SK-N-SH (cell line): ENCODE measurements around the gene ADIRF. TPM values are rescaled to one million over a fixed set of nuclear protein-coding genes. Genes with fewer than 3 reads are reported as not detected.

Experiments used
- CTCF ChIA-PET: fragments of 300-600, 350-600 bp; formaldehyde crosslinking; extraction: SDS; loops from one replicate; lab custom pipeline; 2021; lab: Yijun Ruan, JAX
- POLR2A ChIA-PET: fragments of 350-600 bp; sonication (Branson Sonifier 250); formaldehyde crosslinking; extraction: SDS; loops from one replicate; lab custom pipeline; 2020; ENCODE audit warnings: antibody characterized with exemption, inconsistent platforms; lab: Yijun Ruan, JAX
- DNase-seq: peaks from one replicate; pipeline ENCODE4 v3.0.0; 2012
- H2AFZ ChIP-seq: fragments of 200-600 bp; sonication (generic); 2 replicates; pipeline ENCODE4 v1.8.1; 2016; ENCODE audit warnings: antibody characterized with exemption, mild to moderate bottlenecking, low read depth
- H3F3A ChIP-seq: fragments of 200-600 bp; sonication (generic); replicated peaks from 2 replicates; pipeline ENCODE3; 2016; ENCODE audit warnings: antibody characterized with exemption, mild to moderate bottlenecking; ENCODE audit not compliant: insufficient read depth
- H3K27ac ChIP-seq, 2 experiments: fragments of 200-500 bp in 1 of 2; fragments of 200-600 bp in 1 of 2; sonication (Bioruptor generic) in 1 of 2; sonication (generic), shearing (Covaris generic) in 1 of 2; 2 replicates each; pipeline versions ENCODE4 v1.5.1 to v1.6.1; 2014 to 2016; ENCODE audit warnings: low read depth in 2 of 2, inconsistent platforms in 1 of 2, low read length in 1 of 2, mild to moderate bottlenecking in 1 of 2, mixed read lengths in 1 of 2
- H3K27me3 ChIP-seq: fragments of 200-600 bp; sonication (generic), shearing (Covaris generic); 2 replicates; pipeline ENCODE4 v1.6.1; 2016; ENCODE audit warnings: mixed run types; ENCODE audit not compliant: insufficient read depth
- H3K36me3 ChIP-seq, 2 experiments: fragments of 200-500 bp in 1 of 2; fragments of 200-600 bp in 1 of 2; sonication (Bioruptor generic) in 1 of 2; sonication (generic) in 1 of 2; replicated peaks in 1 of 2; 2 replicates each; pipeline versions ENCODE3 to v1.5.1; 2014 to 2016; ENCODE audit warnings: low read length in 1 of 2, mild to moderate bottlenecking in 1 of 2; ENCODE audit not compliant: insufficient read depth in 2 of 2, control insufficient read depth in 1 of 2
- H3K4me1 ChIP-seq, 2 experiments: fragments of 200-500 bp in 1 of 2; fragments of 200-600 bp in 1 of 2; sonication (Bioruptor generic) in 1 of 2; sonication (generic), shearing (Covaris generic) in 1 of 2; 2 replicates each; pipeline versions ENCODE4 v1.5.1 to v1.6.1; 2014 to 2016; ENCODE audit warnings: low read depth in 1 of 2, low read length in 1 of 2, mixed run types in 1 of 2; ENCODE audit not compliant: insufficient read depth in 2 of 2, control insufficient read depth in 1 of 2
- H3K4me2 ChIP-seq: fragments of 200-600 bp; sonication (generic), shearing (Covaris generic); 2 replicates; pipeline ENCODE4 v1.6.1; 2017; ENCODE audit warnings: mixed run types
- H3K4me3 ChIP-seq, 2 experiments: fragments of 200-500 bp in 1 of 2; fragments of 200-600 bp in 1 of 2; sonication (Bioruptor generic) in 1 of 2; sonication (generic), shearing (Covaris generic) in 1 of 2; 2 replicates each; pipeline versions ENCODE4 v1.5.1 to v1.8.1; 2014 to 2016; ENCODE audit warnings: low read depth in 2 of 2, inconsistent platforms in 1 of 2, low read length in 1 of 2, mild to moderate bottlenecking in 1 of 2, mixed read lengths in 1 of 2, moderate library complexity in 1 of 2
- H3K79me2 ChIP-seq: fragments of 200-600 bp; sonication (generic); 2 replicates; pipeline ENCODE4 v1.8.1; 2017; ENCODE audit warnings: mild to moderate bottlenecking; ENCODE audit not compliant: insufficient read depth
- H3K9ac ChIP-seq: fragments of 200-600 bp; sonication (generic); 2 replicates; pipeline ENCODE4 v1.6.1; 2017; ENCODE audit warnings: mixed run types
- H3K9me2 ChIP-seq: fragments of 200-600 bp; sonication (generic); 2 replicates; pipeline ENCODE4 v1.6.1; 2017; ENCODE audit warnings: mixed run types
- H3K9me3 ChIP-seq: fragments of 200-600 bp; sonication (generic); 2 replicates; pipeline ENCODE4 v1.6.1; 2017; ENCODE audit warnings: mixed run types, mild to moderate bottlenecking, moderate library complexity
- H4K20me1 ChIP-seq: fragments of 200-600 bp; sonication (generic); 2 replicates; pipeline ENCODE4 v1.6.1; 2017; ENCODE audit warnings: mild to moderate bottlenecking, mixed run types; ENCODE audit not compliant: insufficient read depth
- FOSL2 ChIP-seq: IDR thresholded peaks from 2 replicates; pipeline ENCODE4 v1.4.0; 2012; ENCODE audit warnings: low read depth, mild to moderate bottlenecking, moderate library complexity, borderline replicate concordance
- FOXM1 ChIP-seq: IDR thresholded peaks from 2 replicates; pipeline ENCODE4 v1.4.0; 2012; ENCODE audit warnings: low read depth, mild to moderate bottlenecking
- GABPA ChIP-seq: IDR thresholded peaks from 2 replicates; pipeline ENCODE4 v1.4.0; 2012; ENCODE audit warnings: low read depth, mild to moderate bottlenecking
- GATA2 ChIP-seq: sonication (generic); formaldehyde crosslinking; IDR thresholded peaks from 2 replicates; pipeline ENCODE4 v1.5.0; 2020; ENCODE audit warnings: mild to moderate bottlenecking, missing genetic modification reagents
- JUND ChIP-seq: IDR thresholded peaks from 2 replicates; pipeline ENCODE4 v1.4.0; 2012
- NRF1 ChIP-seq: IDR thresholded peaks from 2 replicates; pipeline ENCODE4 v1.6.1; 2012; ENCODE audit warnings: low read depth, mild to moderate bottlenecking, low read length
- PBX3 ChIP-seq: IDR thresholded peaks from 2 replicates; pipeline ENCODE4; 2012
- RAD21 ChIP-seq: IDR thresholded peaks from 2 replicates; pipeline ENCODE4 v1.6.1; 2012; ENCODE audit warnings: mild to moderate bottlenecking, low read length
- RXRA ChIP-seq: IDR thresholded peaks from 2 replicates; pipeline ENCODE4 v1.4.0; 2012; ENCODE audit warnings: low read depth, mild to moderate bottlenecking, borderline replicate concordance
- SIN3A ChIP-seq: IDR thresholded peaks from 2 replicates; pipeline ENCODE4 v1.6.1; 2012; ENCODE audit warnings: low read depth, mild to moderate bottlenecking, low read length, moderate library complexity, borderline replicate concordance
- TCF12 ChIP-seq: IDR thresholded peaks from 2 replicates; pipeline ENCODE4 v1.4.0; 2012
- USF1 ChIP-seq: IDR thresholded peaks from 2 replicates; pipeline ENCODE4 v1.4.0; 2012; ENCODE audit warnings: low read depth, borderline replicate concordance
- USF2 ChIP-seq: fragments of 150-350 bp; IDR thresholded peaks from 2 replicates; pipeline ENCODE4 v1.6.1; 2017; ENCODE audit warnings: antibody characterized with exemption, low read length, low read depth, borderline replicate concordance
- YY1 ChIP-seq: IDR thresholded peaks from 2 replicates; pipeline ENCODE4 v1.4.0; 2012; ENCODE audit warnings: low read depth, mild to moderate bottlenecking
- ZBTB33 ChIP-seq: IDR thresholded peaks from 2 replicates; pipeline ENCODE4 v1.4.0; 2012; ENCODE audit warnings: low read depth, borderline replicate concordance
- WGBS: methylation state at CpG from one replicate; pipeline ENCODE4 v1.1.6; 2017; ENCODE audit warnings: low lambda C conversion rate; 5-methylcytosine and 5-hydroxymethylcytosine counted together
- polyA plus RNA-seq, 3 experiments: library from polyadenylated mRNA; depleted of rRNA; stranded (reverse); fragments of >200 nt; gene quantifications; 2 replicates each; pipeline ENCODE4 v1.2.3, GENCODE V29; 2012
- TF ChIP-seq, protein P1 (sequence below): fragments of 200-600 bp; sonication (generic); IDR thresholded peaks from 2 replicates; pipeline ENCODE4 v1.6.1; 2017; ENCODE audit warnings: antibody characterized with exemption, mild to moderate bottlenecking, moderate library complexity

ADIRF gene
- polyA plus RNA-seq, 1 of the 3 experiments (the other 2 are of a cell fraction), result not detected

DNA sequence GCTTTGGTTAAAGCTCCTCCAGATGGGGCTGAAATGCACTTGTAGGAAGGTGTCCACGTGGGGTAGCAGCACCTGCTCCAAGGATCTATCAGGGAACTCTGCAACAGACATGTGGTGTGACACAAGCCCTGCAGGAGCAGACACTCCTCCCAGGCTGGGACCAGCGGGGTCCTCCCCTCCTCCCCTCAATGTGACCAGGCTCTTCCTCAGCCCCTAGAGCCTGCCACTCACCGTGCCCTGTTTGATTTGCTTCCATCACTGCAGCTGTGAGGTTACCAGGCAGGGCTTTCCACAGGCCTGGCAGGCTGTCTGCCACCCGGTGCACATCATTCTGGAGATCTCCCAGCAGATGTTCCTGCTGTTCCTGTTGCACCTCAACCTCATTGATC lies 24.3 kb upstream of the ADIRF start:
- POLR2A ChIA-PET, result no interaction called here
- H2AFZ ChIP-seq, result no peak overlapping the region
- no peak overlapping the region for H3K4me3 ChIP-seq
- no peak for DNase-seq
- H3K4me2 ChIP-seq, result no peak overlapping the region
- TF ChIP-seq USF1 (no peak), TCF12 (no peak), ZBTB33 (no peak), NRF1 (no peak), YY1 (no peak), SIN3A (no peak), PBX3 (no peak), RAD21 (no peak)
- TF ChIP-seq, all 33 proteins: peak for 0
- Histone ChIP-seq H4K20me1 (no peaks in the 10 kb centered on the region), H3K79me2 (no peaks in the 10 kb centered on the region), H3K9me2 (no peaks in the 10 kb centered on the region), H3K9ac (no peak overlapping the region), H3K9me3 (no peaks in the 10 kb centered on the region), H3K27ac (no peak overlapping the region), H3K4me1 (peaks cover 0 to 18% of the 10 kb centered on the region in 2 experiments; a peak in 1 of 4 replicates), H3K36me3 (no peaks in the 10 kb centered on the region), H3F3A (no peaks in the 10 kb centered on the region), H3K27me3 (no peaks in the 10 kb centered on the region)
- 80% methylated on average over 1 of the region's 4 CpGs for WGBS
- CTCF ChIA-PET, result interaction anchor here (0.6 to 1.2 kb wide), 2 partner anchors 22 to 131 kb away, joined by 3 read pairs; no protein-coding TSS in a partner anchor

DNA sequence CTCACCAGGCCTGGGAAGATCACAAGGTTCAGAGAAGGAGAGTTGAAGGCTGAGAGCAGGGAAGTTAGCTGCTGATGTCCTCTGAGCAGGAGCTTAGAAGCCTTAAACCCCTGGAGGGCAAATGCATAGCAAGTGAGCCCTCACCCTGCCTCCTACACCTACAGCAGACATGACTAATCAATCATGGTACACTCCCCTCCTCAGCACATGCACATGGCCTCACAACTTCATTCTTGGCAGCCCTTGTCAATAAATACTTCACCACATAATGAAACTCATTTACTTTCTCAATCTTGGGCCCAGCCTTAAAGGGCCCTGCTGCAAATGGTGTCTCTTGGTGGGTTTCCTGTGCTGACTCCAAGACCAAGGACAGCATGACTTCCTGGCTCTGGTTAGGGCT lies 23.8 kb upstream of the ADIRF start:
- Histone ChIP-seq H3K9ac (no peak overlapping the region), H3K27ac (no peak overlapping the region), H3K4me1 (peaks cover 0 to 18% of the 10 kb centered on the region in 2 experiments; a peak in 1 of 4 replicates), H3K79me2 (no peaks in the 10 kb centered on the region), H3K9me3 (no peaks in the 10 kb centered on the region), H3K27me3 (no peaks in the 10 kb centered on the region), H3K9me2 (no peaks in the 10 kb centered on the region), H3F3A (no peaks in the 10 kb centered on the region), H2AFZ (no peak overlapping the region), H3K4me3 (no peak overlapping the region), H3K36me3 (no peaks in the 10 kb centered on the region), H3K4me2 (no peak overlapping the region), H4K20me1 (no peaks in the 10 kb centered on the region)
- no peak for DNase-seq
- ChIA-PET POLR2A (no interaction called here), CTCF (interaction anchor here (0.9 to 1.2 kb wide), 4 partner anchors 13 to 26 kb away, joined by 3 read pairs; no protein-coding TSS in a partner anchor)
- no peak for TF ChIP-seq JUND
- no peak for TF ChIP-seq USF2
- no peak for TF ChIP-seq GATA2
- TF ChIP-seq GABPA, result no peak
- no peak for TF ChIP-seq FOXM1
- TF ChIP-seq FOSL2, result no peak
- TF ChIP-seq RXRA, result no peak
- no peak for TF ChIP-seq SIN3A
- TF ChIP-seq, protein P1, sequence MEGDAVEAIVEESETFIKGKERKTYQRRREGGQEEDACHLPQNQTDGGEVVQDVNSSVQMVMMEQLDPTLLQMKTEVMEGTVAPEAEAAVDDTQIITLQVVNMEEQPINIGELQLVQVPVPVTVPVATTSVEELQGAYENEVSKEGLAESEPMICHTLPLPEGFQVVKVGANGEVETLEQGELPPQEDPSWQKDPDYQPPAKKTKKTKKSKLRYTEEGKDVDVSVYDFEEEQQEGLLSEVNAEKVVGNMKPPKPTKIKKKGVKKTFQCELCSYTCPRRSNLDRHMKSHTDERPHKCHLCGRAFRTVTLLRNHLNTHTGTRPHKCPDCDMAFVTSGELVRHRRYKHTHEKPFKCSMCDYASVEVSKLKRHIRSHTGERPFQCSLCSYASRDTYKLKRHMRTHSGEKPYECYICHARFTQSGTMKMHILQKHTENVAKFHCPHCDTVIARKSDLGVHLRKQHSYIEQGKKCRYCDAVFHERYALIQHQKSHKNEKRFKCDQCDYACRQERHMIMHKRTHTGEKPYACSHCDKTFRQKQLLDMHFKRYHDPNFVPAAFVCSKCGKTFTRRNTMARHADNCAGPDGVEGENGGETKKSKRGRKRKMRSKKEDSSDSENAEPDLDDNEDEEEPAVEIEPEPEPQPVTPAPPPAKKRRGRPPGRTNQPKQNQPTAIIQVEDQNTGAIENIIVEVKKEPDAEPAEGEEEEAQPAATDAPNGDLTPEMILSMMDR, result no peak
